ENCODE data around the gene PHC2. TPM values are rescaled to one million over a fixed set of nuclear protein-coding genes. Genes with fewer than 3 reads are reported as not detected.

The PHC2 gene
- polyA plus RNA-seq, 1 donor = 67.8 TPM

Other genes with a start within 250 kb of the PHC2 start
- 5.7 TPM for gene TRIM62, start 249.1 kb downstream of the PHC2 start, polyA plus RNA-seq (ENCODE audit: insufficient read length)
- gene ZNF362, start 174.6 kb downstream of the PHC2 start, polyA plus RNA-seq (ENCODE audit: insufficient read length) = 33.6 TPM
- not detected for gene A3GALT2, start 110.0 kb downstream of the PHC2 start, polyA plus RNA-seq (ENCODE audit: insufficient read length)
- gene ZSCAN20, start 41.5 kb upstream of the PHC2 start, polyA plus RNA-seq (ENCODE audit: insufficient read length) = 2.4 TPM

Data from forelimb muscle (tissue), 1 donor.